H1 (cell line): Measurements from ENCODE around the gene CHRNA9. TPM values are rescaled to one million over a fixed set of nuclear protein-coding genes. Genes with fewer than 3 reads are reported as not detected.

Source experiments
- GTF2F1 ChIP-seq: IDR thresholded peaks from 2 replicates; pipeline ENCODE4 v1.6.1; 2012; ENCODE audit warnings: low read depth, low read length, improper control_type of control experiment, borderline replicate concordance
- HDAC2 ChIP-seq, 2 experiments: fragments of 300-600 bp in 1 of 2; sonication (generic) in 1 of 2; IDR thresholded peaks; 2 replicates each; pipeline ENCODE4 v1.6.1; 2011 to 2012; ENCODE audit warnings: low read depth in 2 of 2, low read length in 2 of 2, mild to moderate bottlenecking in 2 of 2, moderate library complexity in 2 of 2, borderline replicate concordance in 1 of 2, inconsistent platforms in 1 of 2
- POLR2AphosphoS5 ChIP-seq: IDR thresholded peaks from 2 replicates; pipeline ENCODE4 v1.6.1; 2011; ENCODE audit warnings: low read depth, low read length
- polyA plus RNA-seq, 7 experiments: library from polyadenylated mRNA; depleted of rRNA in 3 of 7; stranded (reverse) in 5 of 7; unstranded in 2 of 7; fragments of >200 nt in 5 of 7; fragments of 200-250 nt in 2 of 7; gene quantifications; 1 replicate in 5 of 7; 2 replicates in 1 of 7; 4 replicates in 1 of 7; pipeline versions ENCODE4 v1.2.1 to v1.2.3, GENCODE V29; 2011 to 2013; ENCODE audit warnings: missing spikeins in 2 of 7, mixed read lengths in 2 of 7
- total RNA-seq: library from RNA; stranded (reverse); fragmentation: NEBNext Ultra II Directional; extraction: Animal tissue kit (Norgen Biotek cat#: 25700); gene quantifications from 2 replicates; pipeline ENCODE4 v1.2.1, GENCODE V29; 2021
- TF ChIP-seq, protein P1 (sequence below): fragments of 300-600 bp; sonication (generic); IDR thresholded peaks from 2 replicates; pipeline ENCODE4 v1.7.1; 2012; ENCODE audit warnings: low read length, moderate library complexity, mild to moderate bottlenecking, inconsistent platforms; ENCODE audit not compliant: insufficient replicate concordance

CHRNA9 gene
- total and polyA plus RNA-seq, 2 of the 8 experiments (the other 6 are each of a cell fraction or from before 2014, with no cell fraction given), result 1.4 to 3.3 TPM

GRCh38 chr4:40375095-40375494, 40.0 kb downstream of the CHRNA9 start (continued):
- TF ChIP-seq, protein P1, sequence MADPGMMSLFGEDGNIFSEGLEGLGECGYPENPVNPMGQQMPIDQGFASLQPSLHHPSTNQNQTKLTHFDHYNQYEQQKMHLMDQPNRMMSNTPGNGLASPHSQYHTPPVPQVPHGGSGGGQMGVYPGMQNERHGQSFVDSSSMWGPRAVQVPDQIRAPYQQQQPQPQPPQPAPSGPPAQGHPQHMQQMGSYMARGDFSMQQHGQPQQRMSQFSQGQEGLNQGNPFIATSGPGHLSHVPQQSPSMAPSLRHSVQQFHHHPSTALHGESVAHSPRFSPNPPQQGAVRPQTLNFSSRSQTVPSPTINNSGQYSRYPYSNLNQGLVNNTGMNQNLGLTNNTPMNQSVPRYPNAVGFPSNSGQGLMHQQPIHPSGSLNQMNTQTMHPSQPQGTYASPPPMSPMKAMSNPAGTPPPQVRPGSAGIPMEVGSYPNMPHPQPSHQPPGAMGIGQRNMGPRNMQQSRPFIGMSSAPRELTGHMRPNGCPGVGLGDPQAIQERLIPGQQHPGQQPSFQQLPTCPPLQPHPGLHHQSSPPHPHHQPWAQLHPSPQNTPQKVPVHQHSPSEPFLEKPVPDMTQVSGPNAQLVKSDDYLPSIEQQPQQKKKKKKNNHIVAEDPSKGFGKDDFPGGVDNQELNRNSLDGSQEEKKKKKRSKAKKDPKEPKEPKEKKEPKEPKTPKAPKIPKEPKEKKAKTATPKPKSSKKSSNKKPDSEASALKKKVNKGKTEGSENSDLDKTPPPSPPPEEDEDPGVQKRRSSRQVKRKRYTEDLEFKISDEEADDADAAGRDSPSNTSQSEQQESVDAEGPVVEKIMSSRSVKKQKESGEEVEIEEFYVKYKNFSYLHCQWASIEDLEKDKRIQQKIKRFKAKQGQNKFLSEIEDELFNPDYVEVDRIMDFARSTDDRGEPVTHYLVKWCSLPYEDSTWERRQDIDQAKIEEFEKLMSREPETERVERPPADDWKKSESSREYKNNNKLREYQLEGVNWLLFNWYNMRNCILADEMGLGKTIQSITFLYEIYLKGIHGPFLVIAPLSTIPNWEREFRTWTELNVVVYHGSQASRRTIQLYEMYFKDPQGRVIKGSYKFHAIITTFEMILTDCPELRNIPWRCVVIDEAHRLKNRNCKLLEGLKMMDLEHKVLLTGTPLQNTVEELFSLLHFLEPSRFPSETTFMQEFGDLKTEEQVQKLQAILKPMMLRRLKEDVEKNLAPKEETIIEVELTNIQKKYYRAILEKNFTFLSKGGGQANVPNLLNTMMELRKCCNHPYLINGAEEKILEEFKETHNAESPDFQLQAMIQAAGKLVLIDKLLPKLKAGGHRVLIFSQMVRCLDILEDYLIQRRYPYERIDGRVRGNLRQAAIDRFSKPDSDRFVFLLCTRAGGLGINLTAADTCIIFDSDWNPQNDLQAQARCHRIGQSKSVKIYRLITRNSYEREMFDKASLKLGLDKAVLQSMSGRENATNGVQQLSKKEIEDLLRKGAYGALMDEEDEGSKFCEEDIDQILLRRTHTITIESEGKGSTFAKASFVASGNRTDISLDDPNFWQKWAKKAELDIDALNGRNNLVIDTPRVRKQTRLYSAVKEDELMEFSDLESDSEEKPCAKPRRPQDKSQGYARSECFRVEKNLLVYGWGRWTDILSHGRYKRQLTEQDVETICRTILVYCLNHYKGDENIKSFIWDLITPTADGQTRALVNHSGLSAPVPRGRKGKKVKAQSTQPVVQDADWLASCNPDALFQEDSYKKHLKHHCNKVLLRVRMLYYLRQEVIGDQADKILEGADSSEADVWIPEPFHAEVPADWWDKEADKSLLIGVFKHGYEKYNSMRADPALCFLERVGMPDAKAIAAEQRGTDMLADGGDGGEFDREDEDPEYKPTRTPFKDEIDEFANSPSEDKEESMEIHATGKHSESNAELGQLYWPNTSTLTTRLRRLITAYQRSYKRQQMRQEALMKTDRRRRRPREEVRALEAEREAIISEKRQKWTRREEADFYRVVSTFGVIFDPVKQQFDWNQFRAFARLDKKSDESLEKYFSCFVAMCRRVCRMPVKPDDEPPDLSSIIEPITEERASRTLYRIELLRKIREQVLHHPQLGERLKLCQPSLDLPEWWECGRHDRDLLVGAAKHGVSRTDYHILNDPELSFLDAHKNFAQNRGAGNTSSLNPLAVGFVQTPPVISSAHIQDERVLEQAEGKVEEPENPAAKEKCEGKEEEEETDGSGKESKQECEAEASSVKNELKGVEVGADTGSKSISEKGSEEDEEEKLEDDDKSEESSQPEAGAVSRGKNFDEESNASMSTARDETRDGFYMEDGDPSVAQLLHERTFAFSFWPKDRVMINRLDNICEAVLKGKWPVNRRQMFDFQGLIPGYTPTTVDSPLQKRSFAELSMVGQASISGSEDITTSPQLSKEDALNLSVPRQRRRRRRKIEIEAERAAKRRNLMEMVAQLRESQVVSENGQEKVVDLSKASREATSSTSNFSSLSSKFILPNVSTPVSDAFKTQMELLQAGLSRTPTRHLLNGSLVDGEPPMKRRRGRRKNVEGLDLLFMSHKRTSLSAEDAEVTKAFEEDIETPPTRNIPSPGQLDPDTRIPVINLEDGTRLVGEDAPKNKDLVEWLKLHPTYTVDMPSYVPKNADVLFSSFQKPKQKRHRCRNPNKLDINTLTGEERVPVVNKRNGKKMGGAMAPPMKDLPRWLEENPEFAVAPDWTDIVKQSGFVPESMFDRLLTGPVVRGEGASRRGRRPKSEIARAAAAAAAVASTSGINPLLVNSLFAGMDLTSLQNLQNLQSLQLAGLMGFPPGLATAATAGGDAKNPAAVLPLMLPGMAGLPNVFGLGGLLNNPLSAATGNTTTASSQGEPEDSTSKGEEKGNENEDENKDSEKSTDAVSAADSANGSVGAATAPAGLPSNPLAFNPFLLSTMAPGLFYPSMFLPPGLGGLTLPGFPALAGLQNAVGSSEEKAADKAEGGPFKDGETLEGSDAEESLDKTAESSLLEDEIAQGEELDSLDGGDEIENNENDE, result no peak
- TF ChIP-seq GTF2F1 (no peak), HDAC2 (IDR thresholded peaks at IDR 0.05; ENCODE audit: borderline replicate concordance in 1 of 2, low read depth in 2 of 2, low read length in 2 of 2) (no peak), POLR2AphosphoS5 (no peak)
